ENCODE data around the gene C1QTNF5. TPM values are rescaled to one million over a fixed set of nuclear protein-coding genes. Genes with fewer than 3 reads are reported as not detected.

The C1QTNF5 gene
- total and polyA plus RNA-seq, 4 donors = 1.9 to 6.4 (median 3.3) TPM

- no peak for TF ChIP-seq TAF1 (conservative IDR thresholded peaks at IDR 0.05)
Observed at GRCh38 chr11:119345685-119346084, 5.0 kb upstream of the C1QTNF5 start (continued).

- Histone ChIP-seq H3K9me3 (ENCODE audit: control insufficient read depth in 4 of 4, low read length in 3 of 4) (no peaks in the 10 kb centered on the region), H3K4me3 (ENCODE audit: low read depth in 1 of 3, low read length in 3 of 3) (no peak overlapping the region), H3K27me3 (ENCODE audit: control insufficient read depth in 4 of 4, insufficient read depth in 4 of 4, low read length in 3 of 4) (no peaks in the 10 kb centered on the region), H3K27ac (ENCODE audit: low read depth in 1 of 2, low read length in 2 of 2) (no peak overlapping the region), H3K4me1 (ENCODE audit: control insufficient read depth in 4 of 4, insufficient read depth in 4 of 4, low read length in 3 of 4) (peaks cover 0 to 10% (median 8%) of the 10 kb centered on the region in 4 donors), H3K36me3 (ENCODE audit: control insufficient read depth in 4 of 4, insufficient read depth in 3 of 4, low read depth in 1 of 4, low read length in 3 of 4) (no peaks in the 10 kb centered on the region), H3K9ac (ENCODE audit: low read depth in 1 of 2, low read length in 2 of 2) (no peak overlapping the region)
- WGBS = 84% methylated on average over 14 of the region's 14 CpGs
- TF ChIP-seq SP1 (IDR thresholded peaks at IDR 0.05) (no peak), RXRA (IDR thresholded peaks at IDR 0.05) (no peak), RAD21 (IDR thresholded peaks at IDR 0.05) (no peak), REST (IDR thresholded peaks at IDR 0.05) (no peak), FOXA1 (IDR thresholded peaks at IDR 0.05) (no peak), JUND (IDR thresholded peaks at IDR 0.05) (no peak), GABPA (IDR thresholded peaks at IDR 0.05 in 1 of 2, conservative IDR thresholded peaks at IDR 0.05 in 1 of 2) (no peak), EGR1 (IDR thresholded peaks at IDR 0.05; ENCODE audit: low read depth in 2 of 2) (no peak), MAX (IDR thresholded peaks at IDR 0.05) (no peak), ZBTB33 (IDR thresholded peaks at IDR 0.05) (no peak), TAF1 (conservative IDR thresholded peaks at IDR 0.05) (no peak)
- no peak for DNase-seq (ENCODE audit: low spot score)
Observed at GRCh38 chr11:119344291-119345010, 3.8 kb upstream of the C1QTNF5 start.

GRCh38 chr11:119343726-119344125, 3.0 kb upstream of the C1QTNF5 start:
- 89% methylated on average over 7 of the region's 7 CpGs for WGBS

More at GRCh38 chr11:119343726-119344125, 3.0 kb upstream of the C1QTNF5 start:
- Histone ChIP-seq H3K27me3 (ENCODE audit: control insufficient read depth in 4 of 4, insufficient read depth in 4 of 4, low read length in 3 of 4) (peaks cover 0 to 2% (median 0%) of the 10 kb centered on the region in 4 donors), H3K9me3 (ENCODE audit: control insufficient read depth in 4 of 4, low read length in 3 of 4) (no peaks in the 10 kb centered on the region), H3K36me3 (ENCODE audit: control insufficient read depth in 4 of 4, insufficient read depth in 3 of 4, low read depth in 1 of 4, low read length in 3 of 4) (no peaks in the 10 kb centered on the region), H3K4me1 (ENCODE audit: control insufficient read depth in 4 of 4, insufficient read depth in 4 of 4, low read length in 3 of 4) (peaks cover 5 to 16% (median 9%) of the 10 kb centered on the region in 4 donors), H3K4me3 (ENCODE audit: low read depth in 1 of 3, low read length in 3 of 3) (no peak overlapping the region), H3K27ac (ENCODE audit: low read depth in 1 of 2, low read length in 2 of 2) (no peak overlapping the region), H3K9ac (ENCODE audit: low read depth in 1 of 2, low read length in 2 of 2) (no peak overlapping the region)
- DNase-seq (ENCODE audit: low spot score) = no peak
- no peak for TF ChIP-seq HNF4G (IDR thresholded peaks at IDR 0.05)
- TF ChIP-seq EGR1 (IDR thresholded peaks at IDR 0.05; ENCODE audit: low read depth in 2 of 2) = no peak
- TF ChIP-seq YY1 (IDR thresholded peaks at IDR 0.05) = no peak
- TF ChIP-seq SP1 (IDR thresholded peaks at IDR 0.05) = no peak
- TF ChIP-seq TAF1 (conservative IDR thresholded peaks at IDR 0.05) = no peak
- TF ChIP-seq FOXA1 (IDR thresholded peaks at IDR 0.05) = no peak
- TF ChIP-seq ATF3 (IDR thresholded peaks at IDR 0.05) = no peak
- no peak for TF ChIP-seq RXRA (IDR thresholded peaks at IDR 0.05)
- no peak for TF ChIP-seq ZBTB33 (IDR thresholded peaks at IDR 0.05)
- no peak for TF ChIP-seq MAX (IDR thresholded peaks at IDR 0.05)
- TF ChIP-seq JUND (IDR thresholded peaks at IDR 0.05) = no peak
